Measurements from ENCODE around the gene RAB18. TPM values are rescaled to one million over a fixed set of nuclear protein-coding genes. Genes with fewer than 3 reads are reported as not detected.

RAB18 gene
- total and polyA plus RNA-seq, 2 donors (not counting 1 experiment from before 2014, with no cell fraction given): 8.4 to 60.5 TPM

- Histone ChIP-seq H3K4me2 (replicated peaks; ENCODE audit: low read depth, low read length, poor library complexity, severe bottlenecking) (no peak overlapping the region), H3K27me3 (replicated peaks in 1 of 4; ENCODE audit: control extremely low read depth in 1 of 4, control insufficient read depth in 3 of 4, insufficient read depth in 4 of 4, low read length in 3 of 4) (peaks cover 0 to 3% (median 0%) of the 10 kb centered on the region in 4 experiments), H3K79me2 (ENCODE audit: control insufficient read depth, insufficient read depth, low read length) (no peaks in the 10 kb centered on the region), H3K4me1 (ENCODE audit: control insufficient read depth in 2 of 2, insufficient read depth in 2 of 2, low read length in 2 of 2) (peaks cover 5 to 7% of the 10 kb centered on the region in 2 donors), H2AFZ (ENCODE audit: insufficient read depth, low read depth, low read length, poor library complexity, severe bottlenecking) (no peak overlapping the region), H3K9me3 (ENCODE audit: control extremely low read depth in 1 of 3, control insufficient read depth in 2 of 3, insufficient read depth in 1 of 3, low read length in 2 of 3) (peaks cover 0 to 2% (median 0%) of the 10 kb centered on the region in 3 donors), H3K36me3 (replicated peaks in 1 of 2; ENCODE audit: control extremely low read depth in 1 of 2, control insufficient read depth in 1 of 2, extremely low read depth in 1 of 2, insufficient read depth in 2 of 2, low read length in 1 of 2) (no peaks in the 10 kb centered on the region), H3K4me3 (ENCODE audit: control extremely low read depth in 1 of 5, extremely low read depth in 1 of 5, insufficient read depth in 1 of 5, low read depth in 2 of 5, low read length in 4 of 5) (no peak overlapping the region), H3K27ac (ENCODE audit: low read length in 2 of 2) (no peak overlapping the region), H3K9ac (ENCODE audit: low read length) (no peak overlapping the region), H4K20me1 (ENCODE audit: control insufficient read depth, insufficient read depth, low read length, poor library complexity, severe bottlenecking) (no peaks in the 10 kb centered on the region)
- Mint-ChIP-seq H3K27ac (no peak overlapping the region), H3K9me3 (ENCODE audit: insufficient read depth) (no peaks in the 10 kb centered on the region), H3K4me1 (peaks cover 19% of the 10 kb centered on the region), H3K27me3 (peaks cover 13% of the 10 kb centered on the region), H3K4me3 (no peak overlapping the region)
- ATAC-seq (ENCODE audit: low read depth): no peak
- WGBS (ENCODE audit: insufficient coverage): no CpG with 5 or more reads among the region's 3 CpGs
- ChIA-PET POLR2A (no interaction called here), CTCF (interaction anchor here (0.6 kb wide), 1 partner anchor 120 kb away, joined by 3 read pairs; no protein-coding TSS in a partner anchor)
- no peak for TF ChIP-seq CTCF (IDR thresholded peaks at IDR 0.05)
- TF ChIP-seq EZH2 (IDR thresholded peaks at IDR 0.05; ENCODE audit: borderline replicate concordance, insufficient read depth, low read depth, low read length, poor library complexity, severe bottlenecking): no peak
- DNase-seq: no peak
- intact Hi-C loops (cut with micrococcal nuclease): no loop called here
These were observed 60.8 kb downstream of the RAB18 start for GRCh38 chr10:27564880-27565279.

DNA sequence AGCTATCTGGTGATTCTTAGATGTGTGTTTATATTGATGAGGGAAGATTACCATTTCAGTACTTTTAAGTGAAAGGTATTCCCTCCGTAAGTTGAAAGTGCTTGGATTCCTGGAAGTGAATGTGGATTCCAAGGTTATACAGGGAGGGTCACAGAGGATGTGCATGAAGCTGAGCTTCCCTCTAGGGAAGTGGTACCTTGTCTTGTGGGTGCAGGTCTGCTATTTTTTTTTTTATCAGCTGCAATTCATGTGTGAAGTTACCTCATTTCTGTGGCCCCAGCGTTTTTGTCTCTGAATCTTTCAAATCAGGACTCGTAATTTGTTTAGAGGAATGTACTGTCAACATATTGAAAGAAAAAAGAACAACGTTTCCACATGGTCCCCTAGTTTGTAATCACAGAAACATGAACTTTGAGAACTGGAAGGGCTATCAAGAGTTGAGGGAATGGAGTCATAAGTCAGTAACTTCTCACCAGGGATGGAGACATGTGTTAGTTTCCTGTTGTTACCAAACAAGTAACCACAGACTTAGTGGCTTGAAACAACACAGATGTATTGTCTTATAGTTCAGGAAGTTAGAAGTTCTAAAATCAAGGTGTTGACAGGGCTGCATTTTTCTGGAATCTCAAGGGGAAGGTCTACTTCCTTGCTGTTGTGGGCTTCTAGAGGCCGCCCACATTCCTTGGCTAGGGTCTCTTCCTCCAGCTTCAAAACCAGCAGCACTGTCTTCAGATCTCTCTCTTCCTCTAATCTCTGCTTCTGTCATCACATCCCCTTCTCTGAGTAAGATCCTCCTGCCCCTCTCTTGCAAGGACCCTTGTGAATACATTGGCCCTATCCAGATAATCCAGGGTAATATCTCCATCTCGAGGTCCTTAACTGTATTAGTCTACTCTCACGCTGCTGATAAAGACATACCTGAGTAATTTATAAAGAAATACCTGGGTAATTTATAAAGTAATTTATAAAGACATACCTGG, 64.4 kb downstream of the RAB18 start:
- ChIA-PET POLR2A (no interaction called here), CTCF (no interaction called here)
- Histone ChIP-seq H3K4me2 (replicated peaks; ENCODE audit: low read depth, low read length, poor library complexity, severe bottlenecking) (no peak overlapping the region), H4K20me1 (ENCODE audit: control insufficient read depth, insufficient read depth, low read length, poor library complexity, severe bottlenecking) (no peaks in the 10 kb centered on the region), H3K9me3 (ENCODE audit: control extremely low read depth in 1 of 3, control insufficient read depth in 2 of 3, insufficient read depth in 1 of 3, low read length in 2 of 3) (peaks cover 0 to 3% (median 2%) of the 10 kb centered on the region in 3 donors), H3K4me3 (ENCODE audit: control extremely low read depth in 1 of 5, extremely low read depth in 1 of 5, insufficient read depth in 1 of 5, low read depth in 2 of 5, low read length in 4 of 5) (no peak overlapping the region), H3K27me3 (replicated peaks in 1 of 4; ENCODE audit: control extremely low read depth in 1 of 4, control insufficient read depth in 3 of 4, insufficient read depth in 4 of 4, low read length in 3 of 4) (no peaks in the 10 kb centered on the region), H3K4me1 (ENCODE audit: control insufficient read depth in 2 of 2, insufficient read depth in 2 of 2, low read length in 2 of 2) (peaks cover 5 to 7% of the 10 kb centered on the region in 2 donors), H2AFZ (ENCODE audit: insufficient read depth, low read depth, low read length, poor library complexity, severe bottlenecking) (no peak overlapping the region), H3K9ac (ENCODE audit: low read length) (no peak overlapping the region), H3K27ac (ENCODE audit: low read length in 2 of 2) (no peak overlapping the region), H3K36me3 (replicated peaks in 1 of 2; ENCODE audit: control extremely low read depth in 1 of 2, control insufficient read depth in 1 of 2, extremely low read depth in 1 of 2, insufficient read depth in 2 of 2, low read length in 1 of 2) (no peaks in the 10 kb centered on the region), H3K79me2 (ENCODE audit: control insufficient read depth, insufficient read depth, low read length) (no peaks in the 10 kb centered on the region)
- Mint-ChIP-seq H3K4me1 (peaks cover 19% of the 10 kb centered on the region), H3K27me3 (peaks cover 3% of the 10 kb centered on the region), H3K27ac (no peak overlapping the region), H3K4me3 (no peak overlapping the region), H3K9me3 (ENCODE audit: insufficient read depth) (no peaks in the 10 kb centered on the region)
- intact Hi-C loops (cut with micrococcal nuclease): no loop called here
- TF ChIP-seq CTCF (IDR thresholded peaks at IDR 0.05): no peak
- TF ChIP-seq EZH2 (IDR thresholded peaks at IDR 0.05; ENCODE audit: borderline replicate concordance, insufficient read depth, low read depth, low read length, poor library complexity, severe bottlenecking): no peak
- DNase-seq (no peak), ATAC-seq (ENCODE audit: low read depth) (no peak)
- 56% methylated on average over 2 of the region's 7 CpGs for WGBS (ENCODE audit: insufficient coverage)

Data from B cell (primary cell).